Subcutaneous adipose tissue (tissue), 4 donors: ENCODE measurements around the gene DPP7. TPM values are rescaled to one million over a fixed set of nuclear protein-coding genes. Genes with fewer than 3 reads are reported as not detected.

Source experiments
- total RNA-seq, 4 donors: library from RNA; depleted of rRNA; stranded (reverse); fragments of >200 nt; gene quantifications; one replicate each; pipeline ENCODE4 v1.1.0, GENCODE V29; 2016
- TF ChIP-seq, protein P1 (sequence below): fragments of 450-650 bp; IDR thresholded peaks from one replicate; pipeline ENCODE4 v1.5.1; 2016; ENCODE audit warnings: low read depth, mild to moderate bottlenecking, control low read depth, antibody characterized with exemption, moderate library complexity

The DPP7 gene
- total RNA-seq, 4 donors from 2014 or later: 57.4 to 135 (median 117) TPM

DNA sequence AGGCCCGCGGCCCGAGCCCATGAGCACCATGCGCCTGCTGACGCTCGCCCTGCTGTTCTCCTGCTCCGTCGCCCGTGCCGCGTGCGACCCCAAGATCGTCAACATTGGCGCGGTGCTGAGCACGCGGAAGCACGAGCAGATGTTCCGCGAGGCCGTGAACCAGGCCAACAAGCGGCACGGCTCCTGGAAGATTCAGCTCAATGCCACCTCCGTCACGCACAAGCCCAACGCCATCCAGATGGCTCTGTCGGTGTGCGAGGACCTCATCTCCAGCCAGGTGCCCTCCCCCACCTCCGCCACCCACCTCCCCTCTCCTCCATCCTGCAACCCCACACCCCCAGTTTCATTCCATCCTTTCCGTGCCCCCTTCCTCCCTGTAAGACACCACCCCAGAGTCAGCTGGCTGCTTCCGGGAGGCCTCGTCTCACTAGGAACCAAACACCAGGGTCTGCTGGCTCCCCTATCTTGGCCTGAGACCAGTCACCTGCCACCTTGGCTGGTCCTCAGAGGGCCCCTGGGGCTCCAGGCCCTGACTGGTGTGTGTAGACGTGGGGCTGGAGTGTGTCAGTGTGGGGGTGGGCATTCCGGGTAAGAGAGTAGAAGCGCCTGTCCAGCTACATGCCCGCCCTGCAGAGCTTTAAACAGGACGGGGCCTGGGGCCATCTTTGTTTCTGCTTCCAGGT is 25.1 kb upstream of the DPP7 start:
- TF ChIP-seq, protein P1, sequence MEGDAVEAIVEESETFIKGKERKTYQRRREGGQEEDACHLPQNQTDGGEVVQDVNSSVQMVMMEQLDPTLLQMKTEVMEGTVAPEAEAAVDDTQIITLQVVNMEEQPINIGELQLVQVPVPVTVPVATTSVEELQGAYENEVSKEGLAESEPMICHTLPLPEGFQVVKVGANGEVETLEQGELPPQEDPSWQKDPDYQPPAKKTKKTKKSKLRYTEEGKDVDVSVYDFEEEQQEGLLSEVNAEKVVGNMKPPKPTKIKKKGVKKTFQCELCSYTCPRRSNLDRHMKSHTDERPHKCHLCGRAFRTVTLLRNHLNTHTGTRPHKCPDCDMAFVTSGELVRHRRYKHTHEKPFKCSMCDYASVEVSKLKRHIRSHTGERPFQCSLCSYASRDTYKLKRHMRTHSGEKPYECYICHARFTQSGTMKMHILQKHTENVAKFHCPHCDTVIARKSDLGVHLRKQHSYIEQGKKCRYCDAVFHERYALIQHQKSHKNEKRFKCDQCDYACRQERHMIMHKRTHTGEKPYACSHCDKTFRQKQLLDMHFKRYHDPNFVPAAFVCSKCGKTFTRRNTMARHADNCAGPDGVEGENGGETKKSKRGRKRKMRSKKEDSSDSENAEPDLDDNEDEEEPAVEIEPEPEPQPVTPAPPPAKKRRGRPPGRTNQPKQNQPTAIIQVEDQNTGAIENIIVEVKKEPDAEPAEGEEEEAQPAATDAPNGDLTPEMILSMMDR: no peak

DNA sequence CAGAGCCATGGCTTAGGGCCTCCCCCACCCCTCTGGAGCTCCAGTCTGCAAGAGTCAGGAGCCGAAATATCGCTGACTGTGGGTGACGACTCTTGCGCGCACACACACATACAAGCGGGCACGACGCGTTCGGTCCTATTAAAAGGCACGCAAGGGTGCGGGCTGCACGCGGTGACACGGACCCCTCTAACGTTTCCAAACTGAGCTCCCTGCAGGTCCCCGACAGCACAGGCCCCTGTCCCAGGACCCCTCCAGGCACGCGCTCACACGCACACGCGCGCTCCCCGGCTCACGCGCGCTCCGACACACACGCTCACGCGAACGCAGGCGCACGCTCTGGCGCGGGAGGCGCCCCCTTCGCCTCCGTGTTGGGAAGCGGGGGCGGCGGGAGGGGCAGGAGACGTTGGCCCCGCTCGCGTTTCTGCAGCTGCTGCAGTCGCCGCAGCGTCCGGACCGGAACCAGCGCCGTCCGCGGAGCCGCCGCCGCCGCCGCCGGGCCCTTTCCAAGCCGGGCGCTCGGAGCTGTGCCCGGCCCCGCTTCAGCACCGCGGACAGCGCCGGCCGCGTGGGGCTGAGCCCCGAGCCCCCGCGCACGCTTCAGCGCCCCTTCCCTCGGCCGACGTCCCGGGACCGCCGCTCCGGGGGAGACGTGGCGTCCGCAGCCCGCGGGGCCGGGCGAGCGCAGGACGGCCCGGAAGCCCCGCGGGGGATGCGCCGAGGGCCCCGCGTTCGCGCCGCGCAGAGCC is 24.4 kb upstream of the DPP7 start, which contains the start of gene GRIN1:
TSS of gene GRIN1 (plus strand) at position 433 of the 746 bp plus-strand sequence. CDS start 333 bp downstream, outside the sequence.
- TF ChIP-seq, protein P1: no peak

DNA sequence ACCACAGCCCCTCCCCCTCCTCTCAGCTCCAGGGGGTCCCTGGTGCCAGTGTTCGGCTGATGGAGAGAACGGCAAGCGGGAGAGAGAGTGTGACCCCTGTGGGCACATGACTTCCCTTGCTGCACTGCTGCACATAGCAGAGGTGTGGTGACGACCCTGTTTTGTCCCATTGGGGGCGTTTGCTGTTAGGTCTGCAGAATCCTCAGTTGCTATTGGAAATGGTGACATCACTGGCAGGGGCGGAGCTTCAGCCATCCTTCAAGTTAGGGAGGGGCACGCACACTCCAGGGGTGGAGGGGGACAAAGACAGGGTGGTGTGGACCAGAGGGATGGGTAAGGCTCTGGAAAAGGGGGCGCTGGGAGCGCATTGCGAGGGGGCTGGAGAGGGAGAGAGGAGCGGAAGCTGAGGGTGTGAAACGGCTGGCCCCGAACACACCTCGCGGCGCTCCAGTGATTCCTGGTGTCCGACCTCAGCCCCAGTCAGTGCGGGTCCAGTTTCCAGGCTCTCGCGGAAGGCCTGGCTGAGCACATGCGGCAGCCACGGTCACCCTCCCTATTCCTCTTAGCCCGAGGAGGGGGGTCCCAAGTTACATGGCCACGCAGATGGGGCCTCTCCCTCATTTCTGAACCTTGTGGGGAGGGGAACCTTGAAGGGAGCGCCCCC is 23.7 kb upstream of the DPP7 start:
- TF ChIP-seq, protein P1: no peak

DNA sequence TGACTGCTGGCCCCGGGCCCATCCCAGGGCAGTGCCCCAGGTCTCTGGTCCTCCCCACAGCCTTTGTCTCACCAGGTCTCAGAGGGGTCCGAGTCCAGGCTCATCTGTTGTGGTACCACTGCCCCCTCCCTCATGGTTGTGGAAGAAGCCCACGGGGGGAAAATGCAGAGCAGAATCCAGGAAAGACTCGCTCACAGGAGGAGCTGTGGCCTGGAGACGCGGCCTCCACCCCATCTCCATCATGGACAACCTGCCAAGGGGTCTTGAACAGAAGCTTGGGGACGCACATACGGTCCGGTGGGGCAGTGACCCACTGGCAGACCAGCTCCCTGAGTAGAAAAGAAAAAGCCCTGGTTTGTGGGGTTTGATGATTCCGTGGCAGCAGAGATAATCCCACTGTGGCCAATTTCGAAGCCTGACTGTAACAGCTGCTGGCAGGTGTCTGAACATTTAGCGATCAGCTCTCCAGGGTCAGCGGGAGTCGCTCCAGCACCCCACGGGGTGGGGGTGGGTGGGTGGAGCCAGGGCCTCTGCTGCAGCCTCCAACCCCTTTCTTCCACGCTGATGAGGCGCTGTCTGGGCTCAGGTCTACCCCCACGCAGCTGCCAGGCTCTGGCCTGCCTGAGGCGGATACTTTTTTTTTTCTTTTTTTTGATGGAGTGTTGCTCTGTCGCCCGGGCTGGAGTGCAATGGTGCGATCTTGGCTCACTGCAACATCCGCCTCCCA is 22.5 kb upstream of the DPP7 start:
- TF ChIP-seq, protein P1: no peak

DNA sequence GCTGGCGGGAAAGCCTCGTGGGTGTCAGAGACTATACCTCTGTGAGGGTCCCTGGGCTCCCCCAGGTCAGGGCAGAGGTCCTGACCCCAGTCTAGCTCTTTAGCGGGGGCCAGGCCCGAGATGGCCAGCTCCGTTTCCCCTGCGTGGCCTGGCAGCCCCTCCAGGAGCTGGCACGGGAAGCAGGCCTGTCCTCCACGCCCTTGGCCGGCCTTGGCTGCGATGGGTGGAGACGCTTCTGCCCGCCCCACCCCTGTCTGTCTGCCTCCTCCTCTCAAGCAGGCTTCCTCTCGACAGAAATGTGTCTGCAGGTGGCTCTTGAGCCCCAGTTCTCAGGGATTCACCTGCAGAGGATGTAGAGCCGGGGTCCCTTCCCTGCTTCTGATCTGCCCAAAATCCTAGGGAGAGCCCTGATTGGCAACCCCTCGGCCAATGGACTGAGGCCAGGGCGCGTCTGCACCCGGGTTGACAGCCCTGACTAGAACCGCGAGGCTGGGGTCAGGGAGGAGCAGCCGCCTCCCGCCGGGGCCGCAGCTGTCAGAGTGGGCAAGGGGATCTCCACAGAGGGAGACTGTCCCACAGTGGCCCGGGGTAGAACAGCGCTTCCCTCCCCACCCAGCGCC is 21.8 kb upstream of the DPP7 start:
- TF ChIP-seq, protein P1: no peak

DNA sequence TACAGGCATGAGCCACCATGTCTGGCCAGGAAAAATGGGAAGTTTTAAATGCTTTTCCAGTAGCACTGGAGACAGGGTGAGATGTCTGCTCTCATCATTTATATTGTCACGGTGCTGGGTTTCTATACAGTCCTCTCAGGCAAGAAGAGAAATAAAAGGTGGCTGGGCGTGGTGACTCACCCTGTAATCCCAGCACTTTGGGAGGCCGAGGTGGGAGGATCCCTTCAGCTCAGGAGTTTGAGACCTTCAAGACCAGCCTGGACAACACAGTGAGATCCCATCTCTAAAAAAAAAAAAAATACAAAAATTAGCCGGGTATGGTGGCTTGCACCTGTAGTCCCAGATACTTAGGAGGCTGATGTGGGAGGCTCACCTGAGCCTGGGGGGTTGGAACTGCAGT is 19.7 kb upstream of the DPP7 start:
- TF ChIP-seq, protein P1: no peak
